Measurements from ENCODE around the gene FAXC. TPM values are rescaled to one million over a fixed set of nuclear protein-coding genes. Genes with fewer than 3 reads are reported as not detected.

FAXC gene
- not detected for total RNA-seq
- total RNA-seq: 0 to 0.12 reads per million in 2 donors

- Mint-ChIP-seq H3K4me1 (no peaks in the 10 kb centered on the region), H3K4me3 (peak within 1 kb of the TSS; percentile 52), H3K36me3 (ENCODE audit: low read depth) (no peaks in the 10 kb centered on the region), H3K27me3 (peaks cover 72% of the 10 kb centered on the region), H3K27ac (no peak within 1 kb of the TSS)
- no peaks in the 10 kb centered on the region for H3K9me3 ChIP-seq (ENCODE audit: control insufficient read depth, low read length, poor library complexity, severe bottlenecking)
- ATAC-seq (no peak), DNase-seq (no peak)
Measured at GRCh38 chr6:99349171-99350141, at the start of gene FAXC. Gene FAXC, minus strand, starts transcription at chr6:99349674. Its CDS starts 302 bp downstream, at chr6:99349372.

- no peaks in the 10 kb centered on the region for H3K9me3 ChIP-seq (ENCODE audit: control insufficient read depth, low read length, poor library complexity, severe bottlenecking)
- no peak for DNase-seq
- no peak for ATAC-seq
- Mint-ChIP-seq H3K4me3 (peak overlapping the region; percentile 41), H3K36me3 (ENCODE audit: low read depth) (peaks cover 12% of the 10 kb centered on the region), H3K27me3 (no peaks in the 10 kb centered on the region), H3K4me1 (peaks cover 20% of the 10 kb centered on the region), H3K27ac (peak overlapping the region; percentile 86)
Measured at GRCh38 chr6:99397287-99397686, 47.8 kb upstream of the FAXC start.

- DNase-seq (peak; percentile 49 to 53 (median 51)), ATAC-seq (peak; percentile 69)
- peak within 1 kb of the TSS; percentile 89 for H3K27ac Mint-ChIP-seq
- H3K4me3 Mint-ChIP-seq: peak within 1 kb of the TSS; percentile 91
- peaks cover 12% of the 10 kb centered on the region for H3K4me1 Mint-ChIP-seq
- no peaks in the 10 kb centered on the region for H3K9me3 ChIP-seq (ENCODE audit: control insufficient read depth, low read length, poor library complexity, severe bottlenecking)
- H3K27me3 Mint-ChIP-seq: no peaks in the 10 kb centered on the region
- no peaks in the 10 kb centered on the region for H3K36me3 Mint-ChIP-seq (ENCODE audit: low read depth)
Measured at GRCh38 chr6:99393698-99394531, 44.4 kb upstream of the FAXC start, which contains the start of gene COQ3. Gene COQ3, minus strand, starts transcription at chr6:99394195. Its CDS starts 16 bp downstream, at chr6:99394179.

- no peaks in the 10 kb centered on the region for H3K27me3 Mint-ChIP-seq
- H3K4me3 Mint-ChIP-seq: peak overlapping the region; percentile 91
- DNase-seq: no peak
- no peak for ATAC-seq
- peaks cover 12% of the 10 kb centered on the region for H3K4me1 Mint-ChIP-seq
- no peaks in the 10 kb centered on the region for H3K36me3 Mint-ChIP-seq (ENCODE audit: low read depth)
- peak overlapping the region; percentile 89 for H3K27ac Mint-ChIP-seq
- H3K9me3 ChIP-seq (ENCODE audit: control insufficient read depth, low read length, poor library complexity, severe bottlenecking): no peaks in the 10 kb centered on the region
Measured at GRCh38 chr6:99393366-99393697, 43.9 kb upstream of the FAXC start.

GRCh38 chr6:99390896-99391295 lies 41.4 kb upstream of the FAXC start:
- H3K9me3 ChIP-seq (ENCODE audit: control insufficient read depth, low read length, poor library complexity, severe bottlenecking): no peaks in the 10 kb centered on the region
- DNase-seq (no peak), ATAC-seq (no peak)
- Mint-ChIP-seq H3K4me1 (peaks cover 18% of the 10 kb centered on the region), H3K27ac (no peak overlapping the region), H3K27me3 (no peaks in the 10 kb centered on the region), H3K4me3 (no peak overlapping the region), H3K36me3 (ENCODE audit: low read depth) (no peaks in the 10 kb centered on the region)

GRCh38 chr6:99384507-99384906 lies 35.0 kb upstream of the FAXC start:
- no peak for DNase-seq
- Mint-ChIP-seq H3K4me1 (peaks cover 11% of the 10 kb centered on the region), H3K27me3 (no peaks in the 10 kb centered on the region), H3K36me3 (ENCODE audit: low read depth) (peaks cover 7% of the 10 kb centered on the region), H3K27ac (no peak overlapping the region), H3K4me3 (no peak overlapping the region)
- H3K9me3 ChIP-seq (ENCODE audit: control insufficient read depth, low read length, poor library complexity, severe bottlenecking): no peaks in the 10 kb centered on the region
- no peak for ATAC-seq

- Mint-ChIP-seq H3K27ac (no peak overlapping the region), H3K4me1 (peaks cover 3% of the 10 kb centered on the region), H3K36me3 (ENCODE audit: low read depth) (peaks cover 7% of the 10 kb centered on the region), H3K27me3 (no peaks in the 10 kb centered on the region), H3K4me3 (no peak overlapping the region)
- H3K9me3 ChIP-seq (ENCODE audit: control insufficient read depth, low read length, poor library complexity, severe bottlenecking): no peaks in the 10 kb centered on the region
- no peak for DNase-seq
- ATAC-seq: no peak
Measured at GRCh38 chr6:99378636-99379035, 29.2 kb upstream of the FAXC start.

- H3K4me3 Mint-ChIP-seq: no peak overlapping the region
Measured at GRCh38 chr6:99369533-99369932, 20.1 kb upstream of the FAXC start.

GRCh38 chr6:99366852-99367251 lies 17.4 kb upstream of the FAXC start:
- ATAC-seq: no peak

More at GRCh38 chr6:99369533-99369932, 20.1 kb upstream of the FAXC start:
- H3K27me3 Mint-ChIP-seq: no peaks in the 10 kb centered on the region
- no peaks in the 10 kb centered on the region for H3K9me3 ChIP-seq (ENCODE audit: control insufficient read depth, low read length, poor library complexity, severe bottlenecking)
- H3K27ac Mint-ChIP-seq: no peak overlapping the region
- H3K4me1 Mint-ChIP-seq: peaks cover 2% of the 10 kb centered on the region
- H3K36me3 Mint-ChIP-seq (ENCODE audit: low read depth): no peaks in the 10 kb centered on the region
- ATAC-seq (no peak), DNase-seq (no peak)

GRCh38 chr6:99364026-99364425 lies 14.6 kb upstream of the FAXC start:
- DNase-seq: no peak
- Mint-ChIP-seq H3K27ac (no peak overlapping the region), H3K27me3 (peaks cover 36% of the 10 kb centered on the region), H3K36me3 (ENCODE audit: low read depth) (no peaks in the 10 kb centered on the region), H3K4me3 (no peak overlapping the region), H3K4me1 (peaks cover 6% of the 10 kb centered on the region)
- H3K9me3 ChIP-seq (ENCODE audit: control insufficient read depth, low read length, poor library complexity, severe bottlenecking): no peaks in the 10 kb centered on the region
- ATAC-seq: no peak

More at GRCh38 chr6:99366852-99367251, 17.4 kb upstream of the FAXC start:
- H3K36me3 Mint-ChIP-seq (ENCODE audit: low read depth): no peaks in the 10 kb centered on the region
- H3K27ac Mint-ChIP-seq: no peak overlapping the region
- no peak overlapping the region for H3K4me3 Mint-ChIP-seq
- H3K27me3 Mint-ChIP-seq: peaks cover 9% of the 10 kb centered on the region
- H3K9me3 ChIP-seq (ENCODE audit: control insufficient read depth, low read length, poor library complexity, severe bottlenecking): no peaks in the 10 kb centered on the region
- no peak for DNase-seq
- peaks cover 6% of the 10 kb centered on the region for H3K4me1 Mint-ChIP-seq

- no peak overlapping the region for H3K4me3 Mint-ChIP-seq
- ATAC-seq: no peak
- H3K9me3 ChIP-seq (ENCODE audit: control insufficient read depth, low read length, poor library complexity, severe bottlenecking): no peaks in the 10 kb centered on the region
- H3K36me3 Mint-ChIP-seq (ENCODE audit: low read depth): no peaks in the 10 kb centered on the region
- no peak overlapping the region for H3K27ac Mint-ChIP-seq
- peaks cover 41% of the 10 kb centered on the region for H3K27me3 Mint-ChIP-seq
- peaks cover 6% of the 10 kb centered on the region for H3K4me1 Mint-ChIP-seq
- no peak for DNase-seq
Measured at GRCh38 chr6:99362678-99363268, 13.3 kb upstream of the FAXC start.

- Mint-ChIP-seq H3K27ac (no peak overlapping the region), H3K27me3 (peaks cover 60% of the 10 kb centered on the region), H3K4me1 (peaks cover 5% of the 10 kb centered on the region), H3K36me3 (ENCODE audit: low read depth) (peaks cover 3% of the 10 kb centered on the region), H3K4me3 (no peak overlapping the region)
- ATAC-seq (no peak), DNase-seq (no peak)
- no peaks in the 10 kb centered on the region for H3K9me3 ChIP-seq (ENCODE audit: control insufficient read depth, low read length, poor library complexity, severe bottlenecking)
Measured at GRCh38 chr6:99359800-99360199, 10.3 kb upstream of the FAXC start.

- H3K27ac Mint-ChIP-seq: no peak overlapping the region
- H3K27me3 Mint-ChIP-seq: peaks cover 71% of the 10 kb centered on the region
- peaks cover 3% of the 10 kb centered on the region for H3K36me3 Mint-ChIP-seq (ENCODE audit: low read depth)
- peaks cover 2% of the 10 kb centered on the region for H3K4me1 Mint-ChIP-seq
- no peak for DNase-seq
- H3K9me3 ChIP-seq (ENCODE audit: control insufficient read depth, low read length, poor library complexity, severe bottlenecking): no peaks in the 10 kb centered on the region
- ATAC-seq: no peak
- H3K4me3 Mint-ChIP-seq: no peak overlapping the region
Measured at GRCh38 chr6:99356641-99357040, 7.2 kb upstream of the FAXC start.

Data from T-helper 17 cell (primary cell).